GM19372 (cell line): Measurements from ENCODE around the gene SALL2.
"Not testable (repeated sequence)": the region's sequence is repeated elsewhere in the genome, so short reads cannot be mapped to it uniquely, and the experiment has no call there.

Source experiments
- ATAC-seq: cut with Tn5 transposase; IDR thresholded peaks from one replicate; pipeline ENCODE4 v1.9.1; 2021; ENCODE audit warnings: mild to moderate bottlenecking, low read depth, moderate library complexity; ENCODE audit not compliant: unreplicated experiment

The SALL2 gene

DNA sequence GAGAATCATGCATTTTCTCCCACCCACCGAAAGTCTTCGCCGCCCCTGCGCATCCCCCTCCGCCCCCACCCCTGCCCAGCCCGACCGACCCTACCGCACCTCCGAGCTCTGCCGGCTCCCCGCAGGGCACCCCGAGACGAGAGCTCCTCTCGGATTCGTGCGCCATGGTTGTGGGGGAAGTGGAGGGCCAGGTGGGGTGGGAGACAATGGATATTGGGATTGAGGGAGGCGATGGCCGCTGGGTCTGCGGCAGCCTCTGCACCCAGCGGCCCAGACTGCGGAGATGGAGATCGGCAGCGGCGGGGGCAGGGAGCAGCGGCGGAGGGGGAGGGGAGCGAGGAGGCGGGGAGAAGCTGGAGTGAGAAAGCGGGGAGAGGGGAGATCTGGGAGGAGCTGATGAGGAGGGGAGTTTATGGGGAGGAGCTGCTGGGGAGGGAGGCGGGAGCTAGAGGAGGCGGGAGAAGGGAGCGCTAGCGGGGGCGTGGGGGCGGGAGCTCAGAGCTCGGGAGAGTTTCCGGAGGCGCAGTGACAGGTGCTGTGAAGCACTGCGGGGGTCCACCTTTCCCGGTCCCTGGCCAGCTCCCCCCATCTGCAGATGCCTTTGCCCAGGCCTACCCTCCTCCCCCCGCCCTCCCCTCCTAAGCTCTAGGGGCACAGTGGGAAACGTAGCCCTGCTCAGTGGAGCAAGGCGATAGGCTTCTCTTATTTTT, at the start of gene SALL2:
TSS of gene SALL2 (minus strand) at position 385 of the 710 bp plus-strand sequence. CDS start at position 166, 219 bp downstream.
- ATAC-seq, result no peak

DNA sequence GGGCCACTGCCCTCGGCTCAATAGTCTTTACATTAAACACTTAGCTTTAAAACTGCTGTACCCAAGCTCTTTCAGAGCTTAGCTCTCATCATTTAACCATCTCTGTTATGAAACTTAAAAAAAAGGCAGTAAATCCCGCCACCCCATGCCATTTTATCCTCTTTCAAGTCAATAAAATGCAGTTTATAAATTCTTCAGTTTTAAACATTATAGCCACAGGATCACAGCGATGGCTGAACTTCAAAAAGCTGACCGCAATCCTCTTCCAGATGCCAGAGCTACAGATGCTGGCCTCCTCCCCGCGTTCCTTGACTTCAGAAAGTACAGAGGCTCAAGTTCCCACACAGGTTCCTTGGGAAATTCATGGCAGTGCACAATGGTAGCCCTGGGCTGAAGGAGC, 49.5 kb upstream of the SALL2 start:
- ATAC-seq, result no peak

DNA sequence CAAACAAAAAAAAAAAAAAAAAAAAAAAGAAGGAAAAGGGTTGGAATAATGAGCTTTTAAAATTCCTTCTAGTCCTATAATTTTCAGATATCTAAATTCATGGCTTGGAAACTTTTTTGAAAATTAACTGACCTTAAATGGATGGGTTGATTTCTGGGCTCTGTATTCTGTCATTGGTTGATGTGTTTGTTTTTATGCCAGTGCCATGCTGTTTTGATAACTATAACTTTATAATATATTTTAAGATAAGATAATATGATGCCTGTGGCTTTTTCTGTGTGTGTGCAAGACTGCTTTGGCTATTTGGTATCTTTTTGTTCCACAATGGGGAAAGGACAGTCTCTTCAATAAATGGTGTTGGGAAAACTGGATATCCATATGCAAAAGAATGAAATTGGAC, 46.5 kb upstream of the SALL2 start:
- ATAC-seq, result no peak

DNA sequence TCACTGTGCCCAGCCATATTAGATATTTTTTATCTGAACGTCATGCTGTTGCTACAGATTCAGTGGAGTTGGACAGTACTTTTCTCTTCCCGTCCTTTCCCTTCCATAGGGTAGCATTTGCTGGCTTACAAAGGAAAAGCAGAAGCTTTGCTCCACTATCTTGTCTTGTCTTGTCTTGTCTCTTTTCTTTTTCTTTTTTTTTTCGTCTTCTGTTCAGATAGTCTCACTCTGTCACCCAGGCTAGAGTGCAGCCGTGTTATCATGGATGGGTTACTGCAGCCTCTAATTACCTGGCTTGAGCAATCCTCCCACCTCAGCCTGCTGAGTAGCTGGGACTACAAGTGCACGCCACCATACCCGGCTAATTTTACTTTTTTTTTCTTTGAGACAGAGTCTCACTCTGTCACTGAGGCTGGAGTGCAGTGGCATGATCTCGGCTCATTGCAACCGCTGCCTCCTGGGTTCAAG, 32.6 kb upstream of the SALL2 start:
- no peak for ATAC-seq

DNA sequence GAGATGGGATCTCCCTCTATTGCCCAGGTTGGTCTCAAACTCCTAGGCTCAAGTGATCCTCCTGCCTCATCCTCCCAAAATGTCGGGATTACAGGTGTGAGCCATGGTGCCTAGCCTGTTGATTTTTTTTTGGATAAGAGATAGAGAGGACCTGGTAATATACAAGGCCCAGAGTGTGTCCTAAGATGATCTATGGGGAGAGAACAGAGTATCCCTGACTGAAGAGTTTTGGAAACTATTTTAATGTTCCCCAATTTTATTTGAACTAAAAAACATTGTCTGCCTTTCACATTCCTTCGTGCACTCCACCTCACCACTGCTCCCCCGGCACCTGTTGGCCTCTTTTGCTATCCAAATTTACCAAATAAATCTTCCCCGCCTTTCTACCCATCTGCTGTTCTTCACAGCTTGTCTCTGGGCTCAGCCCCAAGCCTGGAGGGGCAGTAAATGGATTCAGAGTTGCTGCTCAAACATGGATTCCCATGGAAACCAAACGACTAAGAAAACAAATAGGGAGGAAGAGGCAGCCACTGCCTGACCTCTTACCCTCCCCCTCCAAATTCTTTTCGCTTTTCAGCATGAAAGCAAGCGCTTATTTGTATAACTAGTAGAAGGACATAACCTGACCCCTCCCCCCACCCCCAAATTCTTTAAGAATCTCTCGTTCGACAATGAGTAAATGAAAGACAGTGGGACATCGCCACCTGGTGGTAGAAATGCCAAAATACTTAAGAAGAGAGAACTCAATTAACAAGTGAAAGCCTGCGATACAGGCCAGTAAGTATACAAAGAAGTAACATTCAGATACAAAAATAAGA, 31.1 kb upstream of the SALL2 start:
- ATAC-seq, result no peak

DNA sequence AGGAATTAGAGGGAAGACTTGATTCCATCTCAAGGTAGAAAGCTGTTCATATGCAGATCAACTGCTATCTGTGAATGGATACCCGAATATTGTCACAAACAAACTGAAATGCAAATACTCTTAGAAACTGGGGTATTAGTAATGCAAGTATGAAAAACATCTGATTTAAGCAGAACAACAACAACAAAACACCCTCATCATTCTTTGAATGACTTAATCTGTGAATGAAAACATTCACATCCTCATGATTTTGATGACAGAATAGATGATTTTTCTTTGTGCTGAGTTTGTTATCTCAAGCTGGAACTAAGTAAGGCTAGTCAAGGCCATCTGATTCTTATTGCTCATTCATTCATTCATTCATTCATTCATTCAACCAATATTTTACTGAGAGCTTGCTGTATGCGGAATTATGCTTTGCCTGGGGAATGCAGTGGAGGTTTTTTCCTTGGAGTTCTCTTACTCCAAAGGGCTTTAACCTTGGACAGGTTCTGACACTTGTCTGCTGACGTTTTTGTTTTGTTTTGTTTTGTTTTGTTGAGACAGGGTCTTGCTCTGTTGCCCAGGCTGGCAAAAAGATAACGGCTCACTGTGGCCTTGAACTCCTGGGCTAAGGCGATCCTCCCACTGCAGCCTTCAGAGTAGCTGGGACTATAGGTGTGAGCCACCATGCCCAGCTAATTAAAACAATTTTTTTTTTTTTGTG, 30.4 kb upstream of the SALL2 start:
- ATAC-seq, result no peak

DNA sequence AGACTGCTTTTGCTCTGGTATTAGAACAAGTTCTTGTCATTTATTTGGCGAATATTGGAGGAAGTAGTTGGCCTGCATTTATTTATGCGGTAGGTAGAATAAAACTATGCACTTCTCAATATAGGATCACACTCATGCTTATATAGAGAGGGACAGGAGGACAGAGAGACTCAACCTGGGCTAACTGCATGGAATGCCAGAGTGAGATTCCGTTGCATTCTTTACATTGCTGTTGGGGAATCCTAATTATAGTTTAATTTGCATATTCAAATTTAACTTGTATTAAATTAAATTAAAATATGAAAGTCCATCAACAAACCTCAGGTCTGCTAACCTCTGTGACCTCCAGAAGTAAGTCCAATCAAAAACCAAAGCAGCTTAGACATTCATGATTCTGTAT, 27.1 kb upstream of the SALL2 start:
- no peak for ATAC-seq

DNA sequence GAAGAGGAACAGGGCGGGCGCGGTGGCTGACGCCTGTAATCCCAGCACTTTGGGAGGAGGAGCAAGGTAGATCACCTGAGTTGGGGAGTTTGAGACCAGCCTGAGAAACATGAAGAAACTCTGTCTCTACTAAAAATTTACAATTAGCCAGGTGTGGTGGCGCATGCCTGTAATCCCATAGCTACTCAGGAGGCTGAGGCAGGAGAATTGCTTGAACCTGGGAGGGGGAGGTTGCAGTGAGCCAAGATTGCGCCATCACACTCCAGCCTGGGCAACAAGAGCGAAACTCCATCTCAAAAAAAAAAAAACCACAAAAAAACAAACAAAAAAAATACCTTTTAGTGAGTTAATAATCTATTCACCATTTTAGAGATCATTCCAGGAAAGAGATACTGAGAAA, 18.4 kb upstream of the SALL2 start:
- ATAC-seq, result not testable (repeated sequence)

DNA sequence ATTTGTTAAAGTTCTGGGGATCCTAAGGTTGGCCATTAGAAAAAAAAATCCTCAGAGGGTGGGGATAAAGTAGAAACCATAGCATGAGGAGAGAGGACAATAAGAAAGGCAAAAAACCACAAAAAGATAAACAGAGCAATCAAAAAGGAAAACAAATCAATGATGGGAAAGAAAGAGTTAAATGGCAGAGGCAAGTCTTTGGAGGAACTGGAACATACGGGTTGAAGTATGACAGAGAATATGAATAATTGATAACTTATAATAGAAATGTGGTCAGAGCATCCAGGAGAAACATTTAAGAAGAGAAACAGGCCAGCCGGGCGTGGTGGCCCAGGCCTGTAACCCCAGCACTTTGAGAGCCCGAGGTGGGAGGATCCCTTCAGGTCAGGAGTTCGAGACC, 17.8 kb upstream of the SALL2 start:
- ATAC-seq, result no peak

DNA sequence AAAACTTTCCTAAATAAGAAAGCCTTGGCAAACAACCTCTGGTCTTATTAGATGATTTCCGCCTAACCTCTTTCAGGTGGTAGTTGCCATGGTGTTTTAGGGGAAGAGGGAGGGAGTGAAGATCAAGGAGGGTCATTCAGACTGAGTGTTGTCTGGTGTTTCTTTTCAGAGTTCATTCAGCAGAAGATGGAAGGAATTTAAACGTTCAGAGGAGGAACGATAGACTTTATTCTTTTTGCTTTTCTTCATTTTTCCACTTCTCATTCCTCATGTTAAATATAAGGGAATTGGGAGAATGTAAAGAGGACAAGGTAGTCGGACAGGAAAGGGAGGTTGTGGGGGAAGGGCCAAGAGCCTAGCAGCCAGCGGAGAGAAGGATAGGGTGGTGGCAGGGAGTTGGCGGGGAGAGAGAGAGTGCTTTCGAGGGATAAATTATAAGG, 17.4 kb upstream of the SALL2 start:
- ATAC-seq, result no peak

DNA sequence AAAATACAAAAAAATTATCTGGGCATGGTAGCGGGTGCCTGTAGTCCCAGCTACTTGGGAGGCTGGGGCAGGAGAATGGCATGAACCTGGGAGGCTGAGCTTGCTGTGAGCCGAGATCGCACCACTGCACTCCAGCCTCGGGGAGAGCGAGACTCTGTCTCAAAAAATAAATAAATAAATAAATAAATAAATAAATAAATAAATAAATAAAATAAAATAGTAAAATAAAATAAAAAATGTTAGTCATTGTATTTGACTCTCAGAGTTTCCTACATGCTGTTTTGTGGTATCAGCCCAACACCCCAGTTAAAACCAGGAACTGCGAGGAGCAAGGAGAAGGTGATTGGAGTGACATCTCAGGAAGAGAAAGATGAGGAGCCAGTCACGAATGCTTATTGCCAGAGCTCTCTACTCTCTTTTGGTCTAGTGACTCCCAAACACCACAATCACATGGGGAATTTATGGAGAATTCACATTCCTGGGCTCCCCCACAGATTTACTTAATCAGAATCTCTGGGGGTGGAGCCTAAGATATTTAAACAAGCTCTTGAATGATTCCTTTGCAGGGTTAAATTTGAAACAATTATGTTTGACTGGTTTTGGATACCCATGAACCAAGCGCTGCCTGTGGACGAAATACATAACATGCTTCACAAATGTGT, 15.4 kb upstream of the SALL2 start:
- ATAC-seq, result no peak

DNA sequence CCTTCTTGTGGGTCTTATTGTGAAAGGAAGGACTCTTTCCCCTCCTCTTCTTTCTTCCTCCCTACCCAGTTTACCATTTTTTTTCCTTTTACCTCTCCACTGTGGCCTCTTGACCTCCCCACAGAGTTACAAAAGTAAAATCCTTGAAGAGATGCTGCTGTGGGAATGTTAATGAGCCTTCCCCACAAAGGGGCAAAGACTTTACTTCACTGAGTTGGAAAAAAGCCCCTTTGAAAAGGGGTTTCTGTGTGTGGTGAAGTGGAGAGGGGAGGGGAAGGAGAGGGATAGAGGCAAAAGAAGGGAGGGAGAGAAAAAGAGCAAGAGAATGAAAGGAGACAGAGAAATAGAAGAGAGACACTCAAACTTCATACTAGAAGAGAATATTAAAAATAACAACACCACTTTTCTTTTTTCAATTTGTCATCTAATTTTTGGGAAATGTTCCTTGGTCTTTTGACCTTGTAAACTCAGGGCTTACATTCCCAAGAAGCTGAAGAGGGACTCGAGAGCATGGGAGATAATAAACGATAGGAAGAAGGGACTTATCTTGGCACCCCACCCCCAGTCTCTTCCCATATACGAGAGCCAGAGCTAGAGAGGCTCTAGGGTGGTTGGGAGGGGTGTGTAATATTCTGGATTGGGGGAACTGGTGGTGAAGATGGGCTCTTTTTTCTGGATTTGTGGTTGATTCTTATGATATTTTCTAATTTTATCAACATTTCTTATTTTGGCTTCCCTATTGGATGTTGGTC, 13.2 kb upstream of the SALL2 start:
- no peak for ATAC-seq

DNA sequence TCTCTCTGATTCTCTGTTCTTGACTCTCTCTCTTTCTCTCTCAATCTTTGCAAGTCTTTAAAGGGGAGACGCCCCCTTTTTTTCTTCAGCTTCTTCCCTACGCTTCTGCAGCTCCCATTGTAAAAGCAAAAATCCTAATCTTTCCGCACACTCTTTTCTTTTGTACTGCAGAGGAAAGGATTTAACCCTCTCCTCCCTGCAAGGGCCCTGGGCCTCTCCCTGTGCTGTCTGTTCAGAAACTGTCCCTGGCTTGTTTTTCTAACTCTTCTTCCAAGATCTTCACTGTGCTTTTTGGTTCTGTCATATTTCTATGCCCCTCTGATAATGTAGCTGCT, 10.9 kb upstream of the SALL2 start:
- ATAC-seq, result no peak

DNA sequence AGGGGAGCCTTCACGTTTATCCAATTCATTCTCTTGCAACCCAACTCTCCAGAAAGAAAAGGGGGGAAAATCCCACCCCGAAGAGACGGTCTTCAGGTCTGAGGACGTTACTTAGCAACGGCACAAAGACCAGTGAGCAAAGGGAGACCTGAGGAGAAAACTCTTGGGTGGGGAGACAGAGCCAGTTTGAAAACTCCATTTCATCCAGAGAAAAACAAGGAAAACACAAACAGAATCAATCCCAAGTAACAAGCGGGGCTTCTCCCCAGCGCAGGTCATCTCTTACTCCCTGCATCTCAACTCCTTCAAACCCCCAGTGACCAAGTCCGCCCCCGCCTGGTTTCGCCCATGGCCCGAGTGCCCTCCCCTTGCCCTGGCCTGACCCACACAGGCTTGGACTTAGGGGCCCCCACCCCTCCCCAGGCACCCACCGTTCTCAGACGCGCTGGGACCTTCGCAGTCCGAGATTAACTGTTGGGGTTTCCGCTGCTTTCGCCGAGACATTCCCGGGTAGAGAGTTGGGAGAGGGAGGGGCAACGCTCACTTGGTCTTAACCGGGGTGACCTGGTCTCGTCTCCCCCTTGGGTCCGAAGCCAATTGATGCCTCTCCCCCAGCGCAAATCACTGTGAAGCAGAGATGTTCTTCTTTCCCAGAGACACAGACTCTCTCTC, 10.4 kb upstream of the SALL2 start:
- no peak for ATAC-seq

DNA sequence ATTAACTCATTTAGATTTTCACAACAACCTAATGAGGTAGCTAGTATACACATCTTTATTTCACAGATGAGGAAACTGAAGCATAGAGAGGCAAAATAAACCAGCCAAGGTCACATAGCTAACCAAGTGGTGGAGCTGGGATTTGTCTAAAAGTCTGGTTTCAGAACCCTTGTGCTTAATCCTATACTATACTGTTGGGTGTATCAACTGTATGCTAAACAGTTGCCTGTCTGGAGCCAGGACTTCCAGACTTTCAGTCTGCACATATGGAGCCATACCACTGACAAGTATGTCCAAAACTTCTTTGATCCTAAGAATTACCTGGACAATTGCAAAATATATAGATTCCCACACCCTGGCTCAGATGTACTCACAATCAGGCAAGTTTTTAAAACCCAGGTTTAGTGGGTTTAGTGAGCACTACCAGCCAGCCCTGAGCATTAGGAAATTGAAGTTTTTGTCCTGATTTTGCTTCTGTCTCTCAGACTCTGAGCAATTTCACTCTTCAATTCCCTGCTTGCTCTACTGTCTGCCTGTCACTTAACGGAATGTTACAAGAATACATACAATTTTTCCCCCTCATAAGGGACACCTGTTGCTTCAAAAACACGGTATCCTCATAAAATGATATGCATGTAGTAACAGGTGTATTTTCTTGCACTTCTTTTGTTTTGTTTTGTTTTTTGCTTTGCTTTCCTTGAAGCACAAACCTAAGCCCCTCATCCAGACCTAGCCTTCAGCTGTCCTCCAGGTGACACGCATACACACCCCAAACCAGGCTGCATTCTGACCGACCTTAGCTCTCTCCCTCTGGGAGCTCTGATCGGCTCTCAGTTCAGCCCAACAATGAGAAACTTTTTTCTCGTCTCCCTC, 9.6 kb upstream of the SALL2 start:
- no peak for ATAC-seq

DNA sequence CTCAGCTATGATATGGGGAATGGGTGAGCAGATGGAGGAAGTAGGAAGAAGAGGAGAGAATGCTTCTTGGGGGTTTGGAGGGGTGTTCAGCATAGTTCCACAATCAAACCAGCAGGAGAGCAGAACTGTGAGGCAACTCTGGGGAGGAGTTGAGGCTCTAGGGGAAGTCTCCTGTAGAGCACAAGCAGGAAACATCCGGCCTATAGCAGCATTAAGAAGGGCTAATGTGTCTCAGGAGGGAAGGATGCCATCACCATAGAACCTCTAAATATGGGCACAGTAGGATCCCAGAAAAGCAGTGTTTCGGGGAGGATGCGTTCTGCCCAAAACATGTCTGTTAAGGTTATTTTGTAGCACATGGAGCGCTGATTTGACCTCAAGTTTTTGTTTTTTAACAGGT, 8.4 kb upstream of the SALL2 start:
- no peak for ATAC-seq

DNA sequence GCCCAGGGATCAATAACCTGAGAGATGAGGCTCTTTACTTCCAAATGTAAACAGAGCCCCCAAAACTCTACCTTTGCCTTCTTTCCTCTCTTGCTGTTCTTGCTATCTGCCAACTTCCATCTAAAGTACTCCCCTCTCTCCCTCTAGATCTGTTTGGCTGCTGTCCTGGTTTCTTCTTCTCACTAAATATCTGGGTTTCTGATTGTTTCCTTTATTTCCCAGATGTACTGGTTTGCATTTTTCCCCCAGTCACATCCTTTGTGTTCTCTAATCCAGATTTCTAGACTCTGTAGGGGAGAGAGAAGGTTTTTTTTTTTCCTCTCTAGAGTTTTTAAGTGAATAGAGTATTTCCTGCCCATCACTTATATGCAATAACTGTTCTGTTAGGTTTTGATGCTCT, 7.1 kb upstream of the SALL2 start:
- no peak for ATAC-seq

DNA sequence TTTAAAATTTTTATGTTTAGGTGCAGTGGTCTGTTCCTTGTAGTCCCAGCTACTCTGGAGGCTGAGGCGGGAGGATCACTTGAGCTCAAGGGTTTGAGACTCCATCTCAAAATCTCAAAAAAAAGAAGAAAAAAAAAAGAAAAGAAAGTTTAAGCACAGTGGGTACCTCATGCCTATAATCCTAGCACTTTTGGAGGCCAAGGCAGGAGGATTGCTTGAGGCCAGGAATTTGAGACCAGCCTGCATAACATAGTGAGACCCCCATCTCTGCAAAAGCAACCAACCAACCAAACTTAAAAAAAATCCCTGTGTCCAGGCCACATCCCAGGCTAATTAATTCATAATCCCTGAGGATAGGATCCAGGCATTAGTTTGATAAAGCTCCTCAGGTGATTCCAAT, 3.4 kb upstream of the SALL2 start:
- ATAC-seq, result no peak
